BJ (cell line): ENCODE measurements around the gene IPCEF1. TPM values are rescaled to one million over a fixed set of nuclear protein-coding genes. Genes with fewer than 3 reads are reported as not detected.

Source experiments
- CTCF ChIA-PET: fragments of 350-600 bp; formaldehyde crosslinking; extraction: SDS; loops from one replicate; lab custom pipeline; 2021; ENCODE audit warnings: antibody characterized with exemption, inconsistent platforms; lab: Yijun Ruan, JAX
- POLR2A ChIA-PET: fragments of 300-600 bp; sonication (Branson Sonifier 250); formaldehyde crosslinking; extraction: SDS; loops from one replicate; lab custom pipeline; 2021; ENCODE audit warnings: antibody characterized with exemption; lab: Charles Lee
- DNase-seq: peaks from one replicate; pipeline ENCODE4 v3.0.0-alpha.2; 2011; ENCODE audit warnings: low read depth
- H3K27me3 ChIP-seq: 2 replicates; pipeline ENCODE4 v1.6.0; 2011; ENCODE audit warnings: low read length; ENCODE audit not compliant: control insufficient read depth, insufficient read depth
- H3K36me3 ChIP-seq: 2 replicates; pipeline ENCODE4 v1.5.1; 2011; ENCODE audit warnings: low read length; ENCODE audit not compliant: control insufficient read depth, insufficient read depth
- H3K4me3 ChIP-seq: 2 replicates; pipeline ENCODE4 v1.5.1; 2011; ENCODE audit warnings: low read depth, mild to moderate bottlenecking, control low read depth, low read length
- CTCF ChIP-seq: IDR thresholded peaks from 2 replicates; pipeline ENCODE4 v1.5.1; 2011; ENCODE audit warnings: low read depth, mild to moderate bottlenecking, control low read depth, inconsistent platforms, low read length, moderate library complexity; ENCODE audit not compliant: insufficient read depth
- polyA plus RNA-seq: library from polyadenylated mRNA; depleted of rRNA; stranded (reverse); fragments of >200 nt; gene quantifications from 2 replicates; pipeline ENCODE4 v1.2.3, GENCODE V29; 2011

IPCEF1 gene
- polyA plus RNA-seq, 1 experiment, result 0.02 TPM

GRCh38 chr6:154390034-154390433 is 33.4 kb upstream of the IPCEF1 start:
- peaks cover 3% of the 10 kb centered on the region; the same call in 1 of the 2 replicates for H3K27me3 ChIP-seq
- no peak for DNase-seq
- ChIA-PET CTCF (no interaction called here), POLR2A (no interaction called here)
- no peaks in the 10 kb centered on the region for H3K36me3 ChIP-seq
- no peak for TF ChIP-seq CTCF
- no peak overlapping the region for H3K4me3 ChIP-seq

GRCh38 chr6:154388803-154389202 is 32.2 kb upstream of the IPCEF1 start:
- Histone ChIP-seq H3K36me3 (no peaks in the 10 kb centered on the region; the same call in 1 of the 2 replicates), H3K4me3 (no peak overlapping the region), H3K27me3 (peaks cover 3% of the 10 kb centered on the region; the same call in 1 of the 2 replicates)
- no peak for TF ChIP-seq CTCF
- ChIA-PET POLR2A (no interaction called here), CTCF (interaction anchor here (0.6 kb wide), 1 partner anchor 181 kb away, joined by 3 read pairs; no protein-coding TSS in a partner anchor)
- no peak for DNase-seq

GRCh38 chr6:154386848-154387717 is 30.5 kb upstream of the IPCEF1 start:
- H3K4me3 ChIP-seq, result no peak overlapping the region
- no peak for TF ChIP-seq CTCF
- DNase-seq, result peak; percentile 85
- no peaks in the 10 kb centered on the region; the same call in 1 of the 2 replicates for H3K36me3 ChIP-seq
- H3K27me3 ChIP-seq, result peaks cover 3% of the 10 kb centered on the region; the same call in 1 of the 2 replicates
- ChIA-PET CTCF (interaction anchor here (0.7 to 1.2 kb wide), 3 partner anchors 12 to 232 kb away, joined by 3 to 5 read pairs (median 4); no protein-coding TSS in a partner anchor), POLR2A (interaction anchor here (0.5 to 0.7 kb wide), 2 partner anchors 13 to 286 kb away, joined by 3 to 6 read pairs; no protein-coding TSS in a partner anchor)

GRCh38 chr6:154384191-154384590 is 27.6 kb upstream of the IPCEF1 start:
- CTCF ChIA-PET, result no interaction called here
- POLR2A ChIA-PET, result no interaction called here
- no peaks in the 10 kb centered on the region; the same call in 1 of the 2 replicates for H3K36me3 ChIP-seq
- DNase-seq, result no peak
- H3K4me3 ChIP-seq, result no peak overlapping the region
- peaks cover 3% of the 10 kb centered on the region; the same call in 1 of the 2 replicates for H3K27me3 ChIP-seq
- no peak for TF ChIP-seq CTCF

GRCh38 chr6:154383273-154383672 is 26.7 kb upstream of the IPCEF1 start:
- Histone ChIP-seq H3K36me3 (no peaks in the 10 kb centered on the region; the same call in 1 of the 2 replicates), H3K4me3 (no peak overlapping the region), H3K27me3 (peaks cover 3% of the 10 kb centered on the region; the same call in 1 of the 2 replicates)
- DNase-seq, result no peak
- CTCF ChIA-PET, result interaction anchor here (1.1 to 1.5 kb wide), 2 partner anchors 10 to 12 kb away, joined by 3 to 4 read pairs; no protein-coding TSS in a partner anchor
- POLR2A ChIA-PET, result no interaction called here
- no peak for TF ChIP-seq CTCF
